GM21737 (cell line): ENCODE data around the gene DPEP3.
"Not testable (repeated sequence)": the region's sequence is repeated elsewhere in the genome, so short reads cannot be mapped to it uniquely, and the experiment has no call there.

ENCODE experiments used
- ATAC-seq: cut with Tn5 transposase; IDR thresholded peaks from one replicate; pipeline ENCODE4 v1.9.1; 2021; ENCODE audit warnings: mild to moderate bottlenecking, moderate library complexity; ENCODE audit not compliant: unreplicated experiment

The DPEP3 gene

GRCh38 chr16:67995423-67995822, 15.1 kb upstream of the DPEP3 start:
- ATAC-seq: no peak

GRCh38 chr16:67994040-67994408, 13.7 kb upstream of the DPEP3 start:
- ATAC-seq: not testable (repeated sequence)

DNA sequence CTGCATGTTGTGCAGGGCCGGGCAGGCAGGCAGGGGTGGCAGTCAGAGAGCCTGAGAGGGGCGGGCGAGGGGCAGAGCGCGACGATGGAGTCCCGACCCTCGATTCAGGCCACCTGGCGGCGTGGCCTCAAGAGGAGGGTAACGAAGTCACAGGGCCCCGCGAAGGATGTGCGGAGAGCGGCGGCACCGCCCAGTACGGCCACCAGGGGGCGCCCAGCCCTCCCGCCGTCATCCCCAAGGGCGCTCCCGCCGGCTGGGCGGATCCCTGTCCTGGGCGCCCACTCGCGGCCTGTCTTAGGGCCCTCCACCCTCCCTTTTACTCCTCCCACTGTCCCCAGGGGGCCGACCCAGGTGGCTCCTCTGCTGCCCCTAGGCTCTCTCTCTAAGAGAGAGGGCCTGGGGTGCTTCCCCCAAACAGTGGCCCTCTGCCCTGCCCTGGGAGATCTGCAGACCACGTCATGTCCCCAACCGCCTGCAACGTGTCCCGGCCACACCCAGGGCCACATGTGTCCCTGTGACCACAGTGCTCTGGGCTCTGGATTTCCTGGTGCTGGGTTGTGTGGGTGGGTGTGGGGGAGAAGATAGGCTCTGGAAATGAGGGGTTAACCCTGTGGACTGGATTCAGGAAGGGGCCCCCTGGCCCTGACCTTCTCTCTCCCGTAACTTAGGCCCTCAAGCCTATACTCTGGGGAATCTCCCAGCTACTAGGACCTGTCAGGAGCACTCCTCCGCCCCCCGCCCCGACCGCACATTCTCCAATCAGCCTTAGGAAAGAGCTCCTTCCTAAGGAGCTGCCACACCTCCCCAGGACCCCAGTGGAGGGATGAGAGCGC, 13.1 kb upstream of the DPEP3 start:
- peak; percentile 47 for ATAC-seq

GRCh38 chr16:67992661-67993206, 12.4 kb upstream of the DPEP3 start:
- no peak for ATAC-seq

GRCh38 chr16:67990018-67990386, 9.7 kb upstream of the DPEP3 start:
- no peak for ATAC-seq

DNA sequence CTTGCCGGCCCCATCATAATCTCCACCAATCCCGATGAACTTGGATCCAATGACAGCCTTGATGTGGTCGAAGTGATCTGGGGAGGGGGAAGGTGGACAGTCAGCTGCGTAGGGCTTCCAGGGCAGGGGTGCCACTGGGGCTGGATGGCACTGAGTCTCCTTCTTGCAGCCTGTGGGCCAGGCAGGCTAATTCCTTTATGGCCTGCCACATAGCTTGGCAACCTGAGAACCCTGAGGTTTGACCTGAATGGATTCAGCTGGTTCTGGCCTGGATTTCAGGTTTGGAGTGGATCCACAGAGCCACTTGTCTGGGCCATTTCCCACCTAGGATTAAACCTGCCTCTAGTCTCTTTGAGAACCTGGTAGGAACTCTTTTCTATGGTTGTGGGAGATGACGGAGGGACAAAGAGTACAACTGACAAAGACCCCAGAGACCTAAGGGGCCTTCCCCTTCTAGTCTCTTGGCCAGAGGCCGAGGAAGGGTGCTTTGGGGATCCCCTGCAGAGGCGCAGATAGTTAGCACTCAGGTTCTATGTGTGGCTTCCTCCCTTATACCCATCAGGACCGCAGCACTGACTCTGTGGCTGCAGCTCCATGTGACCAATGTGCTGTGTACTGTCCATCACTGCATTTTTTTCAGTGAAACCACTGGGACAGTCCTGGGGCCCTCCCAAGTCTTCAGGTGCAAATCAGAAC, 9.2 kb upstream of the DPEP3 start:
- no peak for ATAC-seq

DNA sequence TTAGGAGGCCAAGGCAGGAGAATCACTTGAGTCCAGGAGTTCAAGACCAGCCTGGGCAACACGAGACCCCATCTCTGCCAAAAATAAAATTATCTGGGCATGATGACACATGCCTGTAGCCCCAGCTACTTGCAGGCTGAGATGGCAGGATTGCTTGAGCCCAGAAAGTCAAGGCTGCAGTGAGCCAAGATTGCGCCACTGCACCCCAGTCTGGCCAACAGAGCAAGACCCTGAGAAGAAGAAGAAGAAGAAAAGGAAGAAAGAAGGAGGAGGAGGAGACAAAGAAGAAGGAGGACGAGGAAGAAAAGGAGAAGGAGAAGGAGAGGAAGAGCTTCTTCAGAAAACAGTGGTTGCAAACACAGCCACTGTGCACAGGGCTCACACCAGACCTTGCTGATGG, 8.4 kb upstream of the DPEP3 start:
- ATAC-seq: no peak

DNA sequence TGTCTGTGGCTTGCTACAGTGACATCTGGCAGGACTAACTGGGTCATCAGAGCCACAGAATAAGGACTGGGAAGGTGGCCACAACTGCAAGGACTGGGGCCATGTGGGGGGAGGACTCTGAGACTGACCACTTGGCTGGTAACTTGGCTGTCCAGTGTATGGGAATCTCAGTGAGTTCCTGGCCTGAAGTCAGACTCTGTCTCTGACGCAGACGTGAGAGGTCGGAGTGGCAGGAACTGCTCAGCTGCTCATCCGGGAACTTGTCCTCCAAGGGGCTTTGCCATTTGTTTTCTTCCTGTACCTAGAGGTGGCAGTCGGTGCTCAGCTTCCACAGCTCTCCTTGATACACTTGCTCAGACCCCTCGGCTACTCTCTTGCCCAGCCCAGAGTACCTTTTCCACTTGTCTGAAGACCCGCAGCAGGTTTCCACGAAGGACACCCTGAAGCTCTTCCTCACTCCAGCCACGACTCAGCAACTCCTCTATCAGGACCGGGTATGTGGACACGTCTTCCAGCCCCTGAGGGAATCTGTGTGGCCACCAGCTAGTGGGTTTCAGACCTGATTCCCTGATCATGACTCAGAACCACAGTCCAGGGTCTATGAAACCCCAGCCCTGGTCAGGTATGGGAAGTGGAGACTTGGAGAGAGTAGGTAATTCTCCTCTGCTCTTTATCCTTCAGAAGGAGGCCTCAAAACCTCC, 7.3 kb upstream of the DPEP3 start:
- no peak for ATAC-seq

GRCh38 chr16:67986949-67987348, 6.7 kb upstream of the DPEP3 start:
- no peak for ATAC-seq

- no peak for ATAC-seq
Observed at GRCh38 chr16:67982011-67982696, 1.9 kb upstream of the DPEP3 start.

DNA sequence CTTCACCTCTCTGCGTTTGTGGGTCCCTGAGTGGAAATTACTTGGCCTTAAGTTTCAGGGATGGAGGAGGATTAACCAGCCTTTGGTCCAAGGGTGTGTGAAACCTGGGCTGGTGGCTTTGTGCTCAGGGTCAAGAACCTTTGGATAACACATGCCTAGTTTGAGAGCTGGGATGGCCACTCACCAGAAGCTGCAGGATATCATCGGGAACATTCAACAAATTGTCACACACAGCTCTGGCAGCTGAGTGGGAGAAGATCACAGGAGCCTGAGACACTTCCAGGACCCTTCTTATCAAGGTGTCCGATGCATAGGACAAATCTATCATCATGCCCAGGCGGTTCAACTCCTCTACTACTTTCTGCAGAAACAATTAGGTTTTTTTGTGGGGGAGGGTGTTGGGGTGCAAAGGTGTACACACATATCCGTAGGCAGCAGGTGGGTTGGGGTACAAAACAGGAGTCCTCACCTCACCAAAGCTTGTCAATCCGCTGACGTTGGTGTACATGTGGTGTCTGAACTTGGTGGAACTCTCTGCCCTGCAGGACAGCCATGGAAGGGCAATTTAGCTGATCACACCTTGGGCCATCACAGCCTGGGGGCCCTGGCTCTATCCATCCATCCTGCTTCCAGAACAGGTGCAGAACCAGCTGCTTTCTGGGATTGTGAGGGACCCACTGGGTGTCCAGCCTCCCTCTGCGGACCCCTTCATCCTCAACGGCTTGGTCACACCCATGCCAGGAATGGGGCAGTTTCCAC, 2.7 kb downstream of the DPEP3 start:
- no peak for ATAC-seq

DNA sequence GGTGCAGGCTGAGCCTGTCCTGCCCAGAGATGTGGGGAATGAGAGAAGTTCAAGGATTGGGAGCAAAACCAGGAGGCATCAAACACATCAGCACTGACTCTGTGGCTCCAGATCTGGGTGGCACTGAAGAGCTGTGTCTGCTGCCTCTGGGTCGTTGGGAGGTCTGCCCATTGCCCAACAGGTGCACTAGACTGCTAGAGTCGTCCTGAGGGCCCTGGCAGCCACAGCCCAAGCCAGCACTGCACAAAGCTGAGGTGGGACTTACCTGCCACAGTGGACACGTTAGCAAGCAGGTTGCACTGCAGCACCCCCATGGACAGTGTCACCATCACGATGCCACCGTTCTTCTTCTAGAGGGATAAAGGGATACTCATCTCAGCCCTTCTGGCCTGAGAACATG, 3.3 kb downstream of the DPEP3 start:
- ATAC-seq: no peak

- ATAC-seq: no peak
Observed at GRCh38 chr16:67976205-67976604, 4.1 kb downstream of the DPEP3 start.

GRCh38 chr16:67975321-67976105, 4.8 kb downstream of the DPEP3 start:
- ATAC-seq: no peak

DNA sequence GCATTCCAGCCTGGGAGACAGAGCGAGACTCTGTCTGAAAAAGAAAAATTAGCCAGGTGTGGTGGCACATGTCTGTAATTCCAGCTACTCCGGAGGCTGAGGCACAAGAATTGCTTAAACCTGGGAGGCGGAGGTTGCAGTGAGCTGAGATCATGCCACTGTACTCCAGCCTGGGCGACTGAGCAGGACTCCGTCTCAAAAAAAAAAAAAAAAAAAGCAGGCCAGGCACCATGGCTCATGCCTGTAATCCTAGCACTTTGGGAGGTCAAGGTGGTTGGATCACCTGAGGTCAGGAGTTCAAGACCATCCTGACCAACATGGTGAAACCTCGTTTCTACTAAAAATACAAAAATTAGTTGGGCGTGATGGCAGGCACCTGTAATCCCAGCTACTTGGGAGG, 8.0 kb downstream of the DPEP3 start:
- ATAC-seq: not testable (repeated sequence)

DNA sequence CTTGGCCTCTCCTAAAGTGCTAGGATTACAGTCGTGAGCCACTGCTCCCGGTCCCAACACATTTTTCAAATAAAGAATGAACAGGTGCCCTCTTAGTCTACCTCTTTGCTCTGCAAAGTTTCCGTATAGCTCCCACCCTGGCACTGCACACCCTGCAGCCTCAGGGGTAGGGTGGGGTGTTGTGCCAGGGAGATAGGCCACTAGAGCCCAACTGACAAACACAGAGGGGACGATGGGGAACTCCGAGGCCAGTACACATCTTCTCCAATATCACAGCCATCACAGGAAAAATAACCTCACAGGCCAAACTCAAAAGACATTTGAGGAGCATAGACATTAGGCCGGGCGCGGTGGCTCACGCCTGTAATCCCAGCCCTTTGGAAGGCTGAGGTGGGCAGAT, 9.2 kb downstream of the DPEP3 start:
- ATAC-seq: no peak

DNA sequence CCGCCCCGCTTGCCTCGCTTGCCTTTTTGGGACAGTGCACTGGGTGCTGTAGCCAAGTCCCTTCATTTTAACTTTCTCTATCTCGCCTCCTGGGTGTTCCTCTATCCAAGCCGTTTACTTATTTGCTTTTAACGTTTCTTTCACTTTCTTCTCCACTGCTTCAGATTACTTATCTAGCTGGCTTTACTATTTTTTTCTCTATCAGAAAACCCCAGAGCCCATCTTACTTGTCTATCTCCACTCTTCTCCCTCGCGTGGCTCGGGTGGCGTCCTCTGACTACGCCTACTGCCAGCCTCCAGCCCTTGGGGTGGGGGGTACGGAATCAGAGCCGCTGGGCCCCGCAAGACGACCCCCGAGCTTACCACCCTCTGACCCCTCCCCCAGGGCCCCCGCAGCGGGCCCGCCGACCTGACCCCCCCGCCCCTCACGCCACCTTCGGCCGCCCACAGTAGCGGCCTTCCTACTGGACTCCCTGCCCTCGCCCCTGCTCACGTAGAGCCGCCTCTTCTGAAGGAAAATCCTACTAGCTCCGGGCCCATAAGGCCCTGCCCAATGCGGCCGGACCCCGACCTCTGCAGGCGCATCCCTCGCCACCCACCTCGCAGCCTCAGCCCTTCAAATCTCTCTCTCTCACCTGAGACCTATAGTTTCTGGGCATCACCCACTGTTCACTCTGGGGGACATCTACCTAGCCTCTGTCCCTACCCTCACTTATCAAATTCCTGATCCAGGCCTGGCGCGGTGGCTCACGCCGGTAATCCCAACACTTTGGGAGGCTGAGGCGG, 10.9 kb downstream of the DPEP3 start:
- ATAC-seq: no peak

DNA sequence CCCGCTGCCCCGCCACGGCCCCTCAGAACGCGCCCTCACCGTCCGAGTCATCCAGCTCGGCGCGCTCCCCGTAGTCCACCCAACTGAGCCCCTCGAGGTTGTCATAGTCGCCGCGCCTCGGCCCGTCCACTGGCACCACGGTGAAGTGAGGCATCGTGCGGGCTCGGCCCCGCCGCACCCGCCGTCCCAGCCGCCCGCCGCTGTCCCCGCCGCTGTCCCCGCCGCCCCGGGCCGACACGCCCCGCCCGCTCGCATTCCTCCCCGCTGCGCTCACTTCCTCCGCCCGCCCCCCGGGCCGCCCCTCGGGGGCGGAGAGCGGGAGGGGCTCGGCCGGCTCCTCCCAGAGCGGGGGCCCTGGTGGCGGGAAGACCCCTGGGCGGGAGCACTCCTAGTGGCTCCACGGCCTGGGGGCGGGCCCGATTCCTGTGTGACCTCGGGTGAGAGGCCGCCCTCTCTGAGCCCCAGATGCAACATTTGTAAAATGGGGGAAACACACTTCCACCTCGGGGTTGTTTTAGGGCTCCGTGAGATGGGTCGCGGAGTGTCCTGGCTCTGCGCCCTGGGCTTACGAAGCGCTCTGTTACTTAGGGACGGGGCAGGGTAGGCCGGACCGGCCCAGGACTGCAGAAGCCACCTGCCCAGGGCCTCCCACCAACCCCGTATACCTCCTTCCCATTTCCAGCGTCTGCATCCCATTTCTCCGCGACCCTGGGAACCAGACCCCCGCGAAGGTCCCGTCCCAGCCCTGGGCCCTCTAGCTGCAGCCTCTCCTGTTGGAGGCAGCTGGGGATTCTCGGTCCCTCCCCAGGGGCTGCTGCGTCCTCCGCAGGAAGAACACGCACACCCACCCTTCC, 11.7 kb downstream of the DPEP3 start, which contains the start of gene SLC12A4:
TSS of gene SLC12A4 (minus strand) at position 238 of the 854 bp plus-strand sequence. CDS start at position 154, 84 bp downstream.
- ATAC-seq: peak; percentile 81
